COLO668 (cell line): ENCODE measurements around the gene SECISBP2L.

Experiments
- DNase-seq: peaks from one replicate; lab custom pipeline; 2025; ENCODE audit not compliant: unreplicated experiment; lab: John Stamatoyannopoulos, UW

SECISBP2L gene

GRCh38 chr15:49060710-49061495 lies 14.7 kb upstream of the SECISBP2L start:
- no peak for DNase-seq

GRCh38 chr15:49059491-49059890 lies 13.2 kb upstream of the SECISBP2L start:
- DNase-seq = no peak

GRCh38 chr15:49058559-49058958 lies 12.3 kb upstream of the SECISBP2L start:
- DNase-seq = no peak

GRCh38 chr15:49055630-49056029 lies 9.4 kb upstream of the SECISBP2L start:
- DNase-seq = no peak

GRCh38 chr15:49052662-49053061 lies 6.4 kb upstream of the SECISBP2L start:
- no peak for DNase-seq

GRCh38 chr15:49047456-49047855 lies 1.2 kb upstream of the SECISBP2L start:
- no peak for DNase-seq

- peak; percentile 42 for DNase-seq
Measured at GRCh38 chr15:49045751-49046219, 461 bp downstream of the SECISBP2L start.

GRCh38 chr15:49044766-49045606 lies 1.3 kb downstream of the SECISBP2L start:
- no peak for DNase-seq

GRCh38 chr15:49044002-49044401 lies 2.2 kb downstream of the SECISBP2L start:
- DNase-seq = no peak

- DNase-seq = no peak
Measured at GRCh38 chr15:49042165-49042564, 4.1 kb downstream of the SECISBP2L start.

GRCh38 chr15:49041426-49041825 lies 4.8 kb downstream of the SECISBP2L start:
- no peak for DNase-seq

GRCh38 chr15:49040151-49040550 lies 6.1 kb downstream of the SECISBP2L start:
- no peak for DNase-seq

- DNase-seq = no peak
Measured at GRCh38 chr15:49038382-49038781, 7.9 kb downstream of the SECISBP2L start.

GRCh38 chr15:49037546-49037940 lies 8.7 kb downstream of the SECISBP2L start:
- no peak for DNase-seq

- DNase-seq = no peak
Measured at GRCh38 chr15:49036650-49037545, 9.3 kb downstream of the SECISBP2L start.

GRCh38 chr15:49035825-49036224 lies 10.4 kb downstream of the SECISBP2L start:
- no peak for DNase-seq

- no peak for DNase-seq
Measured at GRCh38 chr15:49032601-49033145, 13.6 kb downstream of the SECISBP2L start.

- DNase-seq = no peak
Measured at GRCh38 chr15:49031804-49032203, 14.4 kb downstream of the SECISBP2L start.

- DNase-seq = no peak
Measured at GRCh38 chr15:49026700-49027099, 19.5 kb downstream of the SECISBP2L start.

GRCh38 chr15:49024840-49025239 lies 21.4 kb downstream of the SECISBP2L start:
- no peak for DNase-seq

- DNase-seq = no peak
Measured at GRCh38 chr15:49023354-49023753, 22.9 kb downstream of the SECISBP2L start.
